DND-41 (cell line): ENCODE results near the gene VPS33B.

Experiments used
- EZH2 ChIP-seq: IDR thresholded peaks from 3 replicates; pipeline ENCODE4 v1.6.1; 2012; ENCODE audit warnings: borderline replicate concordance, low read depth, mild to moderate bottlenecking, moderate library complexity, low read length, inconsistent platforms; ENCODE audit not compliant: severe bottlenecking
- TF ChIP-seq, protein P1 (sequence below): IDR thresholded peaks from 2 replicates; pipeline ENCODE4 v1.5.1; 2012; ENCODE audit warnings: borderline replicate concordance, low read length, moderate library complexity, mild to moderate bottlenecking; ENCODE audit not compliant: poor library complexity, severe bottlenecking; ENCODE audit errors: extremely low read depth

DNA sequence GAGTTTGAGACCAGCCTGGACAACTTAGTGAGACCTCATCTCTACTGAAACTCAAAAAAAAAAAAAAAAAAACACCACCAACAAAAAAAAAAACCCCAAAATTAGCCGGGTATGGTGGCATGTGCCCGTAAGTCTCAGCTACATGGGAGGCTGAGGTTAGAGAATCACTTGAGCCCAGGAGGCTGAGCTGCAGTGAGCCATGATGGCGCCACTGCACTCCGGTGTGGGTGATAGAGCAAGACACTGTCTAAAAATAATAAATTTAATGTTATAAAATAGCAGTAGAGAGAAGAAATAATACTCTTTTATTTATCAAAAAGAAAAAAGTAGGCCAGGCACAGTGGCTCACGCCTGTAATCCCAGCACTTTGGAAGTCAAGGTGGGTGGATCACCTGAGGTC lies 50.3 kb downstream of the VPS33B start:
- TF ChIP-seq, protein P1, sequence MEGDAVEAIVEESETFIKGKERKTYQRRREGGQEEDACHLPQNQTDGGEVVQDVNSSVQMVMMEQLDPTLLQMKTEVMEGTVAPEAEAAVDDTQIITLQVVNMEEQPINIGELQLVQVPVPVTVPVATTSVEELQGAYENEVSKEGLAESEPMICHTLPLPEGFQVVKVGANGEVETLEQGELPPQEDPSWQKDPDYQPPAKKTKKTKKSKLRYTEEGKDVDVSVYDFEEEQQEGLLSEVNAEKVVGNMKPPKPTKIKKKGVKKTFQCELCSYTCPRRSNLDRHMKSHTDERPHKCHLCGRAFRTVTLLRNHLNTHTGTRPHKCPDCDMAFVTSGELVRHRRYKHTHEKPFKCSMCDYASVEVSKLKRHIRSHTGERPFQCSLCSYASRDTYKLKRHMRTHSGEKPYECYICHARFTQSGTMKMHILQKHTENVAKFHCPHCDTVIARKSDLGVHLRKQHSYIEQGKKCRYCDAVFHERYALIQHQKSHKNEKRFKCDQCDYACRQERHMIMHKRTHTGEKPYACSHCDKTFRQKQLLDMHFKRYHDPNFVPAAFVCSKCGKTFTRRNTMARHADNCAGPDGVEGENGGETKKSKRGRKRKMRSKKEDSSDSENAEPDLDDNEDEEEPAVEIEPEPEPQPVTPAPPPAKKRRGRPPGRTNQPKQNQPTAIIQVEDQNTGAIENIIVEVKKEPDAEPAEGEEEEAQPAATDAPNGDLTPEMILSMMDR, result no peak
- no peak for TF ChIP-seq EZH2
